ENCODE results near the gene CHL1. TPM values are rescaled to one million over a fixed set of nuclear protein-coding genes. Genes with fewer than 3 reads are reported as not detected.

The CHL1 gene
- total RNA-seq, 6 experiments from 2014 or later, result not detected

DNA sequence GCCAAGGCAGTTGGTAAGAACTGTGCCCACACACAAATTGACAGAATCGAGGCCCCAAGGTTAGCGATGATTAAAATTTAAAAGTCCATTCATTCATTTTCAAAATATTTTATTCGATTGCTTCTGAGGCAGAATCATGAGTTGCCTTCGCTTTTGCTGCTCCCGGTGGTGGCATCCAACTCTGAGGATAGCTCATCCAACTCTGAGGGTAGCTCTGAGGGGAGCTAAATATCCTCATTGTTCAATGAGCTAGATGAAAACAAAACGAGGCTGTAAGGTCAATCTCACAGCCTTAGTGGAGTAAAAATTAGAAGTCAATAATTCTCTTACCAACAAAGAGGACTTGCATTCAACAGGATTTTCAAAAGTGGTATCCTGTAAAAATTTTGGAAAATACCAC, 897 bp upstream of the CHL1 start:
- no peaks in the 10 kb centered on the region for H3K27me3 Mint-ChIP-seq (ENCODE audit: insufficient read depth)
- DNase-seq, result no peak
- TF ChIP-seq, protein P1, sequence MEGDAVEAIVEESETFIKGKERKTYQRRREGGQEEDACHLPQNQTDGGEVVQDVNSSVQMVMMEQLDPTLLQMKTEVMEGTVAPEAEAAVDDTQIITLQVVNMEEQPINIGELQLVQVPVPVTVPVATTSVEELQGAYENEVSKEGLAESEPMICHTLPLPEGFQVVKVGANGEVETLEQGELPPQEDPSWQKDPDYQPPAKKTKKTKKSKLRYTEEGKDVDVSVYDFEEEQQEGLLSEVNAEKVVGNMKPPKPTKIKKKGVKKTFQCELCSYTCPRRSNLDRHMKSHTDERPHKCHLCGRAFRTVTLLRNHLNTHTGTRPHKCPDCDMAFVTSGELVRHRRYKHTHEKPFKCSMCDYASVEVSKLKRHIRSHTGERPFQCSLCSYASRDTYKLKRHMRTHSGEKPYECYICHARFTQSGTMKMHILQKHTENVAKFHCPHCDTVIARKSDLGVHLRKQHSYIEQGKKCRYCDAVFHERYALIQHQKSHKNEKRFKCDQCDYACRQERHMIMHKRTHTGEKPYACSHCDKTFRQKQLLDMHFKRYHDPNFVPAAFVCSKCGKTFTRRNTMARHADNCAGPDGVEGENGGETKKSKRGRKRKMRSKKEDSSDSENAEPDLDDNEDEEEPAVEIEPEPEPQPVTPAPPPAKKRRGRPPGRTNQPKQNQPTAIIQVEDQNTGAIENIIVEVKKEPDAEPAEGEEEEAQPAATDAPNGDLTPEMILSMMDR (IDR thresholded peaks at IDR 0.05), result no peak
- H3K9me3 Mint-ChIP-seq, result peaks cover 18% of the 10 kb centered on the region
- H3K4me3 Mint-ChIP-seq, result no peak overlapping the region
- peaks cover 6% of the 10 kb centered on the region; the same call in 1 of the 2 replicates for H3K36me3 Mint-ChIP-seq (ENCODE audit: low read depth)
- H3K4me1 Mint-ChIP-seq (ENCODE audit: low read depth), result no peaks in the 10 kb centered on the region
- H3K27ac Mint-ChIP-seq, result no peak overlapping the region

DNA sequence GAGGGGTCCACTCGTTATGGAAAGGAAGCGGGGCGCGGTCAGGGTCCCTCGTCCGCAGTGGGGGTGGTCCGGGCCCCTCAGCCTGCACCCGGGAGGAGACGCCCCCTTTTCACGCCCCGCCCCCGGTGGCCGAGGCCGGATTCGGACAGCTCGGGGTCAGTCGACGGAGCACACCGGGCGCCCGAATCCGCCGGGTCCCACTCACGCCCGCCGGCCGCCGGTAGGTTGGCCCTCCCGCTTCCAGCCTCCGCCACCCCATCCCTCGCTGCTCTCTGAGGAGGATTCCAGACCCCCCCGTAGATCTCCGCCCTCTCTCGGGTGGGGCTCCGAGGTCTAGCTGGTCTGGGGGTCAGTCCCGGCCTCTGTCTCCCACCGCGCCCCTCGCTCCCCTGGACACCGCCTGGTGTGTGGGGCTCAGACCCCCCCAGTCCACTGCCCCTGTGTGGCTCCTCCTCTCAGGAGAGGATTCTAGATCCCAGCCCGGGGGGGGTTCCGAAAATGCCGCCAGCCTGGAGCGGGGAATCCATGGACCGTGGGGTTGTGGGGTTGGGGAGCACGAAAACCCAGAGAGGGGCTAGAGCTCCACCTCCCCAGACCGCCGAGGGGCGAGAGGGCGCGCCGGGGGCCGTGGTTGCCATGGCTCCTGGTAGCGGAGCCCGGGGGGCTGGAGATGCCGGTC, 725 bp downstream of the CHL1 start:
- peaks cover 16% of the 10 kb centered on the region for H3K9me3 Mint-ChIP-seq
- H3K27me3 Mint-ChIP-seq (ENCODE audit: insufficient read depth), result no peaks in the 10 kb centered on the region
- no peak overlapping the region for H3K4me3 Mint-ChIP-seq
- H3K36me3 Mint-ChIP-seq (ENCODE audit: low read depth), result peaks cover 6% of the 10 kb centered on the region; the same call in 1 of the 2 replicates
- no peaks in the 10 kb centered on the region for H3K4me1 Mint-ChIP-seq (ENCODE audit: low read depth)
- no peak overlapping the region for H3K27ac Mint-ChIP-seq
- TF ChIP-seq, protein P1 (IDR thresholded peaks at IDR 0.05), result no peak
- DNase-seq, result no peak

DNA sequence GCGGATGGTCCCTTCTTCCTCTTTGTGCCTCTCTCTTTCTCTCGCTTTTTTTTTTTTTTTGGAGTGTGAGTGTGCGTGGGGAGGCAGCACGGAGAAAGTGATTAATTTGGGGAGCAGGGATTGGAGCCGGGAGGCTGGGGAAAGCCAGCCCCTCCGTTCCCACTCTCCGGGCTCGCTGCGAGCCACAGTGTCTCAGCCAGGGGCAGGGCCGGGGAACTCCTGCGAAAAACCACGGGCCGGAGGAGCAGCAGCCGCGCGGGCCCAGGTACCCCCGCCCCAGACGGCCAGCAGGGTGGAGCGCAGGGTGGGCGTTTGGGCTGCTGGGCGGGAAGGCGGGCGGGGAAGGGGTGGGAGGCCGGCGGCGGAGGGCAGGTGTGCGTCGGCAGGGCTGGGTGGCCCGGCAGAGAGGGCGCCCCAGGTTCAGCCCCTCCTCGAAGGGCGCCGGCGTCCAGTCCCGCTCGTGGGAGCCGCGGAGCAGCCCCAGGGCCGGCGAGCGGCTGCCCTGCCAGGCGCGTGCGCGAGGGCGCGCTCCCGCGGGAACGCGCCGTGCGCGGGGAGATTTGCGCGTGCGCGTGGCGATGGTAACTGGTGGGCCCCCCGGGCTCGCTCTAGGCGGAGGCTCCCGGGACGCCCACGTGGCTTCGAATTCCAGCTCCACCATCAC, 1.4 kb downstream of the CHL1 start:
- Mint-ChIP-seq H3K4me3 (no peak overlapping the region), H3K4me1 (ENCODE audit: low read depth) (no peaks in the 10 kb centered on the region), H3K27ac (no peak overlapping the region), H3K36me3 (ENCODE audit: low read depth) (peaks cover 6% of the 10 kb centered on the region; the same call in 1 of the 2 replicates), H3K9me3 (peaks cover 18% of the 10 kb centered on the region), H3K27me3 (ENCODE audit: insufficient read depth) (no peaks in the 10 kb centered on the region)
- TF ChIP-seq, protein P1 (IDR thresholded peaks at IDR 0.05), result no peak
- no peak for DNase-seq

DNA sequence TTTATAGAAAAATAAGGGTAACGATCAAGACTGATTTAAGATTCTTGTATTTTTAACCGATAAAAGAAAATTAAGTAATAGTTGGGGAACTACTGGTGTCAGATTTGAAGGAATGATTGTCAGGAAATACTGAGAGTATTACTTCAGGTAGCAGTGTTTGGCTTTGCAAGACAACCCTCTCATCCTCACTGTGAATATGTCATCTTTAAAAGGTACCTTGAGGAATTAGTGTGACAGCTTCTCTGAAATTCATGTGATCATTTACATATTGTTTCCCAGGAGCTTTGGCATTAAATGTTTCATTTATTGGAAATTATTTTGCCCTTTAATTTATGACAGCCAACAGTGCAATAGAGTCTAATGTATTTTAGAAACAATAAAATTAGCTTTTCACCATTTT, 3.3 kb downstream of the CHL1 start:
- peaks cover 6% of the 10 kb centered on the region; the same call in 1 of the 2 replicates for H3K36me3 Mint-ChIP-seq (ENCODE audit: low read depth)
- DNase-seq, result no peak
- TF ChIP-seq, protein P1 (IDR thresholded peaks at IDR 0.05), result no peak
- no peaks in the 10 kb centered on the region for H3K27me3 Mint-ChIP-seq (ENCODE audit: insufficient read depth)
- H3K4me1 Mint-ChIP-seq (ENCODE audit: low read depth), result no peaks in the 10 kb centered on the region
- no peak overlapping the region for H3K27ac Mint-ChIP-seq
- peaks cover 37% of the 10 kb centered on the region for H3K9me3 Mint-ChIP-seq
- H3K4me3 Mint-ChIP-seq, result no peak overlapping the region

DNA sequence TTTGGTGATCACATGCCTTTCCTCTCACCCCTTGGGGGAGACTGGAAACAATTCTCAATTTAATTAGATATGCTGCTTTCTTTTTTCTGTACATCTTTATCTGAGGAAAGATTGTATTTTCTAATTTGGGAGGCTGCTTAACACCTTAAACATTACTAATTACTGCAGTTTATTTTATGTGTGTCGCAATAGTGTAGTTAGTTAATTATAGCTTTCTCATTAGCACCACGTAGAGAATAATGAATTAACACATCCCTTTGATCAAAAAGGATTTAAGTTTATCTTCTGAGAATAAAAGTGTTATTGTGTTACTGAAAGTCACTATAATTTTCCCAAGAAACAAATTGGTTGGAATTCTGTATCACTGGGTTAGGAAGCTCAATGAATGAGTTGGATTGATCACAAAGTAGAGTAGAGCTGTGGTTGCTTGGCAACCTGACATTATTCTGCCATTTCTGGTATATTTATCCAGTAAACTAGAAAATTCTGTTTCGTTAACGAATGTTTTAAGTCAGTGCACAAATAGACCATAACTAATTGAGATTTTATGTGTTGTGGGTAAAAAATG, 4.3 kb downstream of the CHL1 start:
- H3K36me3 Mint-ChIP-seq (ENCODE audit: low read depth), result peaks cover 6% of the 10 kb centered on the region; the same call in 1 of the 2 replicates
- H3K4me1 Mint-ChIP-seq (ENCODE audit: low read depth), result no peaks in the 10 kb centered on the region
- no peak overlapping the region for H3K4me3 Mint-ChIP-seq
- TF ChIP-seq, protein P1 (IDR thresholded peaks at IDR 0.05), result no peak
- no peak for DNase-seq
- peaks cover 46% of the 10 kb centered on the region for H3K9me3 Mint-ChIP-seq
- H3K27me3 Mint-ChIP-seq (ENCODE audit: insufficient read depth), result no peaks in the 10 kb centered on the region
- no peak overlapping the region for H3K27ac Mint-ChIP-seq

All from HFFc6 (cell line).